SKM-1 (cell line): ENCODE measurements around the gene CRTC1.

Experiments
- DNase-seq: peaks from one replicate; lab custom pipeline; 2025; ENCODE audit not compliant: unreplicated experiment; lab: John Stamatoyannopoulos, UW

Gene CRTC1

DNA sequence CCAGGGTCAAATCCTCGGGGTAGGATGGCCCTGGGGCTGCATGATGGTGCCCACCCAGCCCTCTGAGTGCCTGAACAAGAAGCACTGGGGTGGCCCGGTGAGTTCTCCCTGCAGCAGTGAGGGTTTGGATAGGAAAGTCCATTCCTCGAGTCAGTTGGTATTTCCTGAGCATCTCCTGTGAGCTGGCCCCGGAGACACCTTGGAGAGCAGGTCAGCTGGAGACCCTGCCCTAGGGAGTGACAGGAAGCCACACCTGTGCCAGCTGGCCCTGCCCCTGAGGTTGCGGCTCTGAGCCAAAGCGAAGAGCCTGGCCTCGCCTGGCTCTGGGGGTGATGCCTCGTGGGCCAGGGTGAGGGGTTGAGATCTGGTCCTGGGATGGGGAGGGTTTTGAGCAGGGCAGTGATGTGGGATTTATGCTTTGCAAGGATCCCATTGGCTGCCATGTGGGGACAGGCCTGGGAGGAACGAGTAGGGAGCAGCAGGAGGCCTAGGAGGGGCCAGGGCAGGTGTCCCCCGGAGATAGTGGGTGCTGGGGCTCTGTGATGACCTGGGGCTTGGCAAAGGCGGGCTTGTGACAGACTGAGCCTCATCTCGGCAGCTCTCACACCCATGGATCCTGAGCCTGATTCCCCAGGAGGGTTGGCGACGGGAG is 16.0 kb downstream of the CRTC1 start:
- DNase-seq: no peak

DNA sequence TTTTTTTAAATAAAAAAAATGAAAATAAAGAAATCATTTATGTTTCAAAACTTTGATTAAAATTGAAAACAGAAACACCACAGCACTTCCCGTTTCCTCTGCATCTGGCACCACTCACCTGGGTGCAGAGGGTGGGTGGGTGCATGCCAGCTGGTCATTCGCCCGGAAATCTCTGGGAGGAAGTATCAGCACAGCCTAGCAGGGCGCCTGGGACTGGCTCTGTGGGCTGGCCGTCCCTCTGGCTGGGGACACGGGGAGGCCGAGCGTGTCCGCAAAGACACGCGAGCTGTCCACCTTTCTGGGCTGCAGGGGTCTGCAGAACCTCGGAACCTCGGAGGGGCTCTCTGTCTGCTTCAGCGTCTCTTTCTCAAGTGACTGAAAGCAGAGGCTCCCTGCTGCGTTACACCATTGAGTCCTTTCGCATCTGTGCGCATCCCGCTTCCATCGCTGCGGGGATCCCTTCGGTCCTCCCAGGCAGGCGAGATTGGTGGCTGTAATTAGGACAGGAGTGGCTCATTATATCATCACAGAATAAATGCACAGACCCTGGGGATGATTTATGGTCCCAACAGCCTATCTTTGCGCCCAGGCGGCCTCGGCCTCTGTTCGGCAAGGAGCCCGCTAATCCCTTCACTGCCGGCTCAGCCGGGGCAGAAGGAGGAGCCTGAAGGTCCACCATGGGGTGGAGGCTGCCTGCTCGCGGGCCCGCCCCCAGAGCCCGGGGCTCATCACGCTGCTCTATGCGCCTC is 17.2 kb downstream of the CRTC1 start:
- DNase-seq: no peak

DNA sequence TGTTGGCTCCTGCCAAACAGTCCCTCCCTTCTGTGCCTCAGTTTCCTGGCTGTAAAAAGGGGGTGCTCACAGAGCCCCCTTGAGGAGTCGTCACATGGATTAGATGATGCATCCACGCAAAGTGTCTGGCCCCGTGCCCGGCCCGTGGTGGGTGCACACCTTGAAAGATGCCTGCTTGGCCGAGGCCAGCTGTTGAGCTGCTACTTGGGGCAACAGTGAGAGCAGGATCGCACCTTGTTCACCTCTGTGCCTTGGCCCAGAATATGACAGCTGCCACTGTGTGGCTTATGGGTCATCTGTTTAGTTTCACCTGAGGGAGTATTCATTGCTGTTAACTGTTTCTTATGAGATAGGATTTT is 17.7 kb downstream of the CRTC1 start:
- DNase-seq: no peak

DNA sequence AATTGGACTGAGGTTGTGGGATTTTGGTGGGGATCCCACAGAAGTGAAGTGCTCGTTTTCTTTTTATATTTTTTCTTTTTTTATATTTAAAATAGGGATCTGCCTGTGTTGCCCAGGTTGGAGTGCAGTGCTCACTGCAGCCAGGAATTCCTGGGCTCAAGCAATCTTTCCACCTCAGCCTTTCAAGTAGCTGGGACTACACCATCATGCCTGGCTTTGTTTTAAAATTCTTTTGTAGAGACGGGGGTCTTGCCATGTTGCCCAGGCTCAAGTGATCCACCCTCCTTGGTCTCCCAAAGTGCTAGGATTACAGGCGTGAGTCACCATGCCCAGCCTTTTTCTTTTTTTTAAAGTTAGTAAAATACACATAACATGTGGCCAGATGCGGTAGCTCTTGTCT is 20.6 kb downstream of the CRTC1 start:
- DNase-seq: no peak

DNA sequence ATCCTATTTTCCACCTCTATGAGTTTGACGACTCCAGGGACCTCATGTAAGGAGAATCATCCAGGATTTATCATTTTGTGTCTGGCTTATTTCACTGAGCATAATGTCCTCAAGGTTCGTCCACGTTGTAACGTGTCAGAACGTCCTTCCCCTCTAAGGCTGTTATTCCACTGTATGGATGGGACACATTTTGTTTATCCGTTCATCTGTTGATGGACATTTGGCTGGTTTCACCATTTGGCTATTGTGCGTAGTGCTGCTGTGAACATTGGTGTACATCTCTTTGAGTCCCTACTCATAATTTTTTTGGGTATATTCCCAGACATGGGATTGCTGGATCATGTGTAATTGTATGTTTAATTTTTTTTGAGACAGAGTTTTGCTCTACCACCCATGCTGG is 21.5 kb downstream of the CRTC1 start:
- DNase-seq: no peak

DNA sequence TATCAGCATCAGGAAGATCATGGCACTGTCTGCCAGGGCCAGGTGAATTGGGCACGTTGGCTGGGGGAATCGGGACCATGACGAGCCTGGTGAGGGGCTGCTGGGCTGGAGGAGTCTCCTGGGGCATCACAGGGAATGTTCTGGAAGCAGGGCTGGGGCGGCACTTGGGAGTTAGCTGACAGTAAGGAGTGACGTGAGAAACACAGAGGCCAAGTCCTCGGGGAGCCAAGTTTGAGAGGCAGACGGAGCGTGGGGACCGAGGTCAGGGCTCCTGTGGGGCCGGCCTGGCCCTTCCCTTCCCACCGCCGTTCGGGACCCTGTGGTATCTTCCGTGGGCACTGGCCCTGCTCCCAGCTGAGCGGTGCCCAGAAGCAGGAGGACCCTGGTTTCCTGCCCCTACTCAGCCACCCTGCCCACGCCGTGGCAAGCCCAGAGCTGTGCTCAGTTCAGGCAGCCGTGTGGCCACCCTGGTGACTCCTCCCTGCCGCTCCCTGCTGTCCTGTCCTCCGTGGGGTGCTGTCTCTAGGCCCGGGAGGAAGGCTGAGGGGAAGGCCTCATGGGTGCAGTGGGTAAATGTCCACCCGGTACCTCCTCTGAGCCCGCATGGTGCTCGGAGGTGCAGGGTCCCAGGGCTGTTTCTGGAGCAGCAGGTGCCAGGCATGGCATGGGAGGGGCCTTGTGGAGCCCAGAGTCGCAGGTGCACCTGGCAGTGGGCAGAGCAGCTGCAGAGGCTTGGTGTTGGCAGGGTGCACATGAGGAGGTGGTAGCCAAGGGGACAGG is 25.2 kb downstream of the CRTC1 start:
- no peak for DNase-seq

DNA sequence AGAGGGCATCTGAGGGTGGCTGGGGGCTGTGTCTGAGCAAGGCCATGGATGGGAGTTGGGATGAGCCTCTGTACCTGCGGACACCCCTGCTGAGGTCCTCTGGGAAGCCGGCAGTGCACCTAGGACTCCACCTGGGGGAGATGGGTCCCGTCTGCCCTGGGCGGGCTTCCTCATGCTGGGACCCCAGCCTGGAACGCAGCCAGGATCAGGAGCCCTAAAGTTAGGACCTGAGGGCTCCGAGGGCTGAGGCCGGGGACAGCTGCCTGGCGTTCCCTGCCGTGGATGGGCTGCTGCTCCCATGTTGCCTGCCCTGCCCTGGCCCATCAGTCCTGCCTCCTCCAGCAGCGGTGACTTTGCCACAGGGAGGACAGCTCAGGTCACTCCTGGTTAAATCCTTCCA is 26.1 kb downstream of the CRTC1 start:
- DNase-seq: no peak

DNA sequence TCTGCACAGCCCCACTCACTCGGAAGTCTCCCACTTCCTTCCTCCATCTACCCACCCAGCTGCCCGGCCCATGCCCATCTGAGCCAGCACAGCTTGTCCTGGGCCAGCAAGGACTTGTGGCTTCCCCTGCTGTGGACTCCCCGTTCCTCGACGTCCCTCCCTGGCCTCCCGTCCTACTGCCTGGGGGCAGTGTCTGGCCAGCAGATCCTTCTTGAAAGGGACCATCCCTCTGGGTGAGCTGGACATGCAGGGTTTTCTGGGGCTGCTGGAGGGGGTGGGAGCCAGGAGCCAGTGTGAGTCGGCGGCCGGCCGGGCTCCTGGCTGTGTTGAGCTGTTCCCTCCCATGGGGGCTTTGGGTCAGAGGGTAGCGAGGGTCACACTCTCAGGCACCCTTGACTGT is 26.7 kb downstream of the CRTC1 start:
- no peak for DNase-seq

DNA sequence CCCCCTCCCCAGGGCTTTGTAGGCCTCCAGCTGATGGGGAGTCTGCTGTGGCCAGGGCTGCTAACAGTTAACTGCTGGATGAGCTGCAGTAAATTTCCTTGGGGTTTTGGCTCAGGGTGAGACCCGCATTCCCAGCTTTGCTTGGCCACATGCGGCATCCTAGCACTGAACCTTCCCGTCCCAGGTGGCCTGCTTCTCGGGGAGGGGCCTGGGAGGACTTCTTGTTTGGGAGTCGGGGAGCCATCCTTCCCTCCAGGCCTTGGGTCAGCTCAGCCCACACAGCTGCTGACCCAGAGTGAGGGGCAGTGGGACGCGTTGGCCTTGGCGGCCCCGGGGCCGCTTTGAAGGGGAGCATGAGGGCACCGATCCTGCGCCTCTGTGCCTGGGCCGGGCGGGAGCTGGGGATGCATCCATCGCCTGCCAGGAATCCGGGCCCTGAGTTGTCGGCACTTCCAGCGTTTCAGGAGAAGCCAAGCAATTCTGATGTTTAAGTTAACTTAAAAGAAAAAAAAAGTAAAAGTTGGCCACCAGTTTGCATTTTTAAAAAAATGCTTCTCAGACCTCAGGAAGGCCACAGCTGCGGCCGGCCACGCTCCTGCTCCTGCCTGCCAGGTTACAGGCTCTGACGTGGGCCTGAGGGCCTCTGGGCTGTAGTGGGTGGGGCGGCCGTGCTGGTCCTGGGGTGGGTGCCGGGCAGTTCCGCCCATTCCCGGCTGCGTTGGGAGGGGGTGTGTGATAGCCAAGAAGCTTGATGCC is 27.7 kb downstream of the CRTC1 start:
- no peak for DNase-seq

DNA sequence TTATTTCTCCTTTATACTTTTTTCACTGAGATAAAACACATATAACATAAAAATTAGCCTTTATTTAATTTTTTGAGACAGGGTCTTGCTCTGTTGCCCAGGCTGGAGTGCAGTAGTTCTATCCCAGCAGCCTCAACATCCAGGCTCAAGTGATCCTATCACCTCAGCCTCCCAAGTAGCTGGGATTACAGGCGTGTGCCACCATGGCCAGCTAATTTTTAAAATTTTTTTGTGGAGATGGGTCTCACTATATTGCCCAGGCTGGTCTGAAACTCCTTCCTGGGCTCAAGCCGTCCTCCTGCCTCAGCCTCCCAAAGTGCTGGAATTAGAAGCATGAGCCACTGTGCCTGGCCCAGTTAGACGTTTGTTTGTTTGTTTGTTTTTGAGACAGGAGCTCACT is 28.4 kb downstream of the CRTC1 start:
- no peak for DNase-seq

DNA sequence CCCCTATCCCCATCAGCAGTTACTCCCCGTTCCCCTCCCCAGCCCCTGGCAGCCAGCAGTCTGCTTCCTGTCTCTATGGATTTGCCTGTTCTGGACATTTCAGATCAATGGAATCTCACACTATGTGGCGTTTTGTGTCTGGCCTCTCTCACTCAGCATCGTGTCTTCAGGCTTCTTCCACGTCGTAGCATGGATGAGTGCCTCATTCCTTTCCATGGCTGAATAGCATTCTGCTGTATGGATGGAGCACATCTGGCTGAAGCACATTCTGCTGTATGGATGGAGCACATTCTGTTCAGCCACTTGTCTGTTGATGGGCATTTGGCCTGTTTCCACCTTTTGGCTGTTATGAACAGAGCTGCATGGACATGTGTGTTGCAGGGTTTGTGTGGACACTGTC is 29.5 kb downstream of the CRTC1 start:
- no peak for DNase-seq

DNA sequence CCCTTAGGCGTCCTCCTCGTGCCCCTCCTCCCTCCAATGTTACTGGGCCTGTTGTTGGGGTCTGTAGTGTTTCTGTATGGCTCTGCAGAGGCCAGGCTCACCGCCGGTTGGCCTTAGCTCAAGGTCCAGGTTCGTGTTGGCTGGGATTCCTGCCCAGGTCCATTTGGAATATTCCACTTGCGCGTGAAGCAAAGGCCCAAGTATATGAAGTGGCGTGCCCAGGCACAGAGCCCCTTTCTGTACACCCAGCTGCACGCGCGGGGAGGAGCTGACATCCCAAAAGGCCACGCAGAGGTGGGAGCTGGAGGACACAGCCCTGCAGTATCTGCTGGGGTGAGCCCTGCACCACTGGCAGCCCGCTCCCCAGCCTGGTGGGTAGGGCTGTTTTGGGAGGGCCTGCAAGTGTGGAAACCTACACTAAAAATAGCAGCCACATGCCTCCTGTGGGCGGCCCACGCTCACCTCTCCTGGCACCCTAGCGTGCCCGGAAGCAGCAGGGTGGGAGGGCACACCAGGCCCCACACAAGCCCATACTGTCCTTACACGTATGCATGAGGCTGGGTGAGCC is 30.2 kb downstream of the CRTC1 start:
- DNase-seq: no peak

DNA sequence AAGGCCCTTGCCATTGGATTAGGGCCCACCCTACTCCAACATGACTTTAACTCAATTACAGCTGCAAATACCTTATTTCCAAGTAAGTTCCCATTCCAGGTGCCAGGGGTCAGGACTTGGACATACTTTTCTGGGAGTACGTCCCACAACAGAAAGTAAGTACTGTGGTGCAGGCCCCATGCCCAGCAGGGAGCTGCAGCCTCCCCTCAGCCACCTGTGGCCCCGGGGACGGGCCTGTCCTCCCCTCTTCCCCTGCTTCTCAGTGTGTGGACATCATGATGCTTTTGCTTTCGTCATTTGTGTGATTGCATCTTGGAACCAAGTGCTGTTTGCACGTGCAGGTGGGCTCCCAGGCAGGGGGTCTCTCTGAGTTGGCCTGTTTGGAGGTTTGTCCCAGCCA is 31.9 kb downstream of the CRTC1 start:
- no peak for DNase-seq

DNA sequence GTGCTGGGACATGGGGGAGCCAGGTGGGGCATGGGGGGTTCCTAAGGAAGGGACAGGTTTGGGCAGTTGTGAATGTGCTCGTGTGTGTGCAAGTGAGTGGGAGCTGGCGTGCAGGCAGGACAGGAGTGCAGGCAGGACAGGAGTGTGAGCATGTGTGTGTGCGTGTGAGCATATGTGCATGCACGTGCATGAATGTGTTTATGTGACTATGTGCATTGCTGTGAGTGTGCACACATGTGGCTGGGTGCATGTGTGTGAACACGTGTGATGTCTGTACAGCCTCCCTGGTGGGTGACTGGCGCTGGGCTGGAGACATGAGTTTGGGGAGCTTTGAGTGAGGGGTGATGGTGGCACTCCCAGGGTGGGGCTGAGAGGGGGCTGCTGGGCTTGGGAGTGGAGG is 33.4 kb downstream of the CRTC1 start:
- no peak for DNase-seq

DNA sequence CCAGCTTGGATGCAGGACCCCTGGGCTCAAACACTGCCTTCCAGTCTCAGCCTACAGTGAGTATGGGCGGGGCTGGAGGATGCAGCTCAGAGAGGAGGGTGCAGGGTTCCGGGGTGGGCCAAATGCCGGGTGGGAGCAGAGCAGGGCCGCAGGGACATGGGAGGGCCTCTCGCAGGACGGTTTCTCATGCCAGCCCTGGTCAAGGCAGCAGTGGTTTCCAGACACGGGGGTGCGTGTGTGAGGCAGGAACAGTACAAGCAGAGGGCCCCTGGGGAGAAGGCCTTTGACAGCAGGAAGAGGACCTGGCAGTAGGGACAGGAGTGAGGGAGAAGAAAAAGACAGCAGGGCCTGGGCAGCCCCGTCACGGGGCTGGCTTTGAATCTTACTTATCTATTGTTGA is 34.1 kb downstream of the CRTC1 start:
- DNase-seq: no peak

DNA sequence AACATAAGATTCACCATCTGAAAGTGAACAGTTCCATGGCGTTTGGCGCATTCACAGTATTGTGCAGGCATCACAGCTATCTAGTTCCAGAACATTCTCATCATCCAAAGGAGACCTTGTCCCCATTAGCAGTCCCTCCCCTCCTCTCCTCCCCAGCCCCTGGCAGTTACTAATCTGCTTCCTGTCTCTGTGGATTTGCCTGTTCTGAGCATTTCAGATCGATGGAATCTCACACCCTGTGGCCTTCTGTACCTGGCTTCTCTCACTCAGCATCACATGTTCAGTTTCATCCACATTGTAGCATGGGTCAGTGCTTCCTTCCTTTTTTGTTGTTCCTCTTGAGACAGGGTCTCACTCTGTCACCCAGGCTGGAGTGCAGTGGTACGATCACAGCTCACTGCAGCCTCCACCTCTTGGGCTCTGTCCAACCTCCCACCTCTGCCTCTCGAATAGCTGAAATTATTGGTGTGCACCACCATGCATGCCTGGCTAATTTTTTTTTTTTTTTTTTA is 34.6 kb downstream of the CRTC1 start:
- no peak for DNase-seq

DNA sequence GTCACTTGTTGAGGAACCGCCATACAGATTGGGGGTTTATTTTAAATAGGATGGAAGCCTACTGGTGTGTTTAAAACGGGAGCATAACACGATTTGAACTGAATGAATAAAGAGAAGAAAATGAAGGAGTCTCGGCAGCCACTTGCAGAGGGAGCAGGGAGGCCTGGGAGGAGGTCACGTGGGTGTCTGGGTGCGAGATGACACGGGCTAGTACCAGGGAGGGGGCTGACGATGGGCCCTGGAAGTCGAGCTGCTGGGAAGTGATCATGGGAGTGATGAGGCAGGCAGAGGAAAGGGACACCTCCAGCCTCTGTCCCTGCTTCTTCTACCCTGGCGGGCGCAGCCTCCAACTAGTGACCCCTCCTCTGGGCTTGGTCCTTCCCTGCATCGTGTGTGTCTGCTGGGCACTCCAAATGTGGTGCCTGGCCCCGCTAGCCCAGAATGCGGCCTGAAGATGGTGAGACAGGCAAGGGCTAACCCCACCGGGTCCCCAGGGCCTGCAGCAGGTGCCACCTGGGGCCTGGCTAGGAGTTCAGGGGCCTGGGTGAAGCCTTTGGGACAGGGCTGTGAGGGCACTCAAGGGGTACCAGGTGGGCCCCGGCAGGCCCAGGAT is 35.5 kb downstream of the CRTC1 start:
- DNase-seq: no peak

DNA sequence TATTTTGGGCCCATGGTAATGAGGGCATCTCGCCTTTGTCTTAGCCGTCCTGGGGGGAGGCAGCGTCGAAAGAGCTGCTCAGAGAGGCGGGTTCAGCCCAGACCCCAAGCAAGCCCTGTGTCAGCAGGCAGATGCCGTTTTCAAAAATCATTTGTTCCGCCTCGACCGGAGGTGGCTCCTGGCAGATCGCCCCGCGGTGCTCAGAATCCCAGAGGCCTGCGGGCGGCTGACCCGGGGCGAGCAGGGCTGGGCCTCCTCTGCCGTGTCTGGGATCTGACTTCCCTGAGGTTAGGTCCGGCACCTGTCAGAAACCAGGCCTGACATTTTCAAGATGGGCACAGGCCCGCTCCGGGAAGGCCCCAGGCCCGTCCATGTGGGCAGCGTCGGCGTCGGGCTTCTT is 36.1 kb downstream of the CRTC1 start:
- DNase-seq: no peak

DNA sequence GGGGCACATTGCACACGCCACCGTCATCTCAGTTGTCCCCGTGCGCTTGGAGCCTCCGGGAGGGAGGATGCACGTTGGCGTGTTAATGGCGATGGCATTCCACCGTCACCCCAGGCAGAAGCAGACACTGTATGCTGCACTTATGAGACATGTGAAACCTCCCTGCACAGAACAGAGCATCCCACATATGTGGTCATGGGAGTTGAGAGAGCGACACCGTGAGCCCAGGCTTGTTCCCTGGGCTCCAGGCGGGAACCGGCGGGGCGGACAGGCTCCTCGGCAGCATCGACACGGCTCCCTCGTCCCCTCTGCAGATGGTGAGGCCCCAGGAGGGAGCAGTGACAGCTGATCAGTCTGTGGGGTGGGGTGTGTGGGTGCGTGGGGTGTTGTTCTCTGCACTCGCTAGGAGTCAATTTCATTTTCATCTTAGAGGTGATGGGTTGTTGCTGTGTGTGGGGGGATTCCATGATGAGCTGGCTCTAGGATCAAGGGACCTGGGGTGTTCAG is 40.4 kb downstream of the CRTC1 start:
- no peak for DNase-seq
